ENCODE measurements around the gene ITGB5. TPM values are rescaled to one million over a fixed set of nuclear protein-coding genes. Genes with fewer than 3 reads are reported as not detected.

The ITGB5 gene
- total RNA-seq, 2 donors from 2014 or later = 262 to 329 TPM

GRCh38 chr3:124779751-124780191, 107.4 kb downstream of the ITGB5 start:
- no peak for DNase-seq
- peak overlapping the region; percentile 84 for H3K27ac Mint-ChIP-seq
- Histone ChIP-seq H3K9me3 (ENCODE audit: control insufficient read depth, low read length) (no peaks in the 10 kb centered on the region), H3K4me3 (ENCODE audit: low read length) (no peak overlapping the region), H3K36me3 (ENCODE audit: control insufficient read depth, insufficient read depth, low read length) (peaks cover 80% of the 10 kb centered on the region), H3K9ac (ENCODE audit: extremely low read depth, low read length, poor library complexity, severe bottlenecking) (no peak overlapping the region), H3K4me1 (ENCODE audit: control insufficient read depth, insufficient read depth, low read length) (peaks cover 11% of the 10 kb centered on the region), H3K27ac (ENCODE audit: low read depth, low read length) (no peak overlapping the region), H3K27me3 (ENCODE audit: control insufficient read depth, insufficient read depth, low read length, poor library complexity, severe bottlenecking) (no peaks in the 10 kb centered on the region)
- WGBS, 2 experiments (ENCODE audit: insufficient coverage in 1 of 2, insufficient read length in 1 of 2) = 94 to 100% methylated on average over 2 to 9 of the region's 9 CpGs
- H3K36me3 Mint-ChIP-seq (ENCODE audit: low read depth) = peaks cover 62% of the 10 kb centered on the region
- H3K9me3 Mint-ChIP-seq = no peaks in the 10 kb centered on the region
- H3K4me1 Mint-ChIP-seq = peaks cover 38% of the 10 kb centered on the region
- H3K27me3 Mint-ChIP-seq (ENCODE audit: insufficient read depth) = no peaks in the 10 kb centered on the region
- H3K4me3 Mint-ChIP-seq = no peak overlapping the region
- TF ChIP-seq CTCF (conservative IDR thresholded peaks at IDR 0.05) = no peak

- Mint-ChIP-seq H3K9me3 (no peaks in the 10 kb centered on the region), H3K4me3 (no peak overlapping the region), H3K27me3 (ENCODE audit: insufficient read depth) (no peaks in the 10 kb centered on the region), H3K27ac (peak overlapping the region; percentile 84), H3K36me3 (ENCODE audit: low read depth) (peaks cover 62% of the 10 kb centered on the region), H3K4me1 (peaks cover 44% of the 10 kb centered on the region)
- Histone ChIP-seq H3K36me3 (ENCODE audit: control insufficient read depth, insufficient read depth, low read length) (peaks cover 79% of the 10 kb centered on the region), H3K27me3 (ENCODE audit: control insufficient read depth, insufficient read depth, low read length, poor library complexity, severe bottlenecking) (no peaks in the 10 kb centered on the region), H3K4me1 (ENCODE audit: control insufficient read depth, insufficient read depth, low read length) (peaks cover 14% of the 10 kb centered on the region), H3K9me3 (ENCODE audit: control insufficient read depth, low read length) (no peaks in the 10 kb centered on the region), H3K4me3 (ENCODE audit: low read length) (no peak overlapping the region), H3K27ac (ENCODE audit: low read depth, low read length) (no peak overlapping the region), H3K9ac (ENCODE audit: extremely low read depth, low read length, poor library complexity, severe bottlenecking) (no peak overlapping the region)
- DNase-seq = no peak
- TF ChIP-seq CTCF (conservative IDR thresholded peaks at IDR 0.05) = no peak
- WGBS, 2 experiments (ENCODE audit: insufficient coverage in 1 of 2, insufficient read length in 1 of 2) = 94 to 96% methylated on average over 5 to 6 of the region's 7 CpGs
Observed at GRCh38 chr3:124779116-124779515, 108.0 kb downstream of the ITGB5 start.

- no peaks in the 10 kb centered on the region for H3K27me3 Mint-ChIP-seq (ENCODE audit: insufficient read depth)
- no peak overlapping the region for H3K27ac ChIP-seq (ENCODE audit: low read depth, low read length)
- 88 to 93% methylated on average over 4 to 5 of the region's 5 CpGs for WGBS, 2 experiments (ENCODE audit: insufficient coverage in 1 of 2, insufficient read length in 1 of 2)
- H3K27ac Mint-ChIP-seq = peak overlapping the region; percentile 62
- H3K4me3 ChIP-seq (ENCODE audit: low read length) = no peak overlapping the region
- H3K4me1 ChIP-seq (ENCODE audit: control insufficient read depth, insufficient read depth, low read length) = peaks cover 14% of the 10 kb centered on the region
- H3K9ac ChIP-seq (ENCODE audit: extremely low read depth, low read length, poor library complexity, severe bottlenecking) = no peak overlapping the region
- peaks cover 44% of the 10 kb centered on the region for H3K4me1 Mint-ChIP-seq
- H3K36me3 Mint-ChIP-seq (ENCODE audit: low read depth) = peaks cover 71% of the 10 kb centered on the region
- no peak for DNase-seq
- no peak overlapping the region for H3K4me3 Mint-ChIP-seq
- no peaks in the 10 kb centered on the region for H3K9me3 ChIP-seq (ENCODE audit: control insufficient read depth, low read length)
- TF ChIP-seq CTCF (conservative IDR thresholded peaks at IDR 0.05) = no peak
- no peaks in the 10 kb centered on the region for H3K27me3 ChIP-seq (ENCODE audit: control insufficient read depth, insufficient read depth, low read length, poor library complexity, severe bottlenecking)
- no peaks in the 10 kb centered on the region for H3K9me3 Mint-ChIP-seq
- peaks cover 81% of the 10 kb centered on the region for H3K36me3 ChIP-seq (ENCODE audit: control insufficient read depth, insufficient read depth, low read length)
Observed at GRCh38 chr3:124777762-124778470, 109.2 kb downstream of the ITGB5 start.

All from endodermal cell (in vitro differentiated cells).